H1 (cell line): Measurements from ENCODE around the gene GRID1. TPM values are rescaled to one million over a fixed set of nuclear protein-coding genes. Genes with fewer than 3 reads are reported as not detected.

Experiments used
- ATF3 ChIP-seq: IDR thresholded peaks from 2 replicates; pipeline ENCODE4 v1.6.1; 2011; ENCODE audit warnings: low read depth, mild to moderate bottlenecking, low read length; ENCODE audit not compliant: insufficient read depth
- BRCA1 ChIP-seq: IDR thresholded peaks from 2 replicates; pipeline ENCODE4 v1.6.1; 2012; ENCODE audit warnings: low read depth, low read length, improper control_type of control experiment
- CHD7 ChIP-seq: fragments of 300-600 bp; sonication (generic); IDR thresholded peaks from 2 replicates; pipeline ENCODE4 v1.7.1; 2012; ENCODE audit warnings: low read length, moderate library complexity, mild to moderate bottlenecking, inconsistent platforms; ENCODE audit not compliant: insufficient replicate concordance
- CTBP2 ChIP-seq: IDR thresholded peaks from 2 replicates; pipeline ENCODE4 v1.7.0; 2011; ENCODE audit warnings: borderline replicate concordance, mild to moderate bottlenecking, moderate library complexity, mixed read lengths, low read length; ENCODE audit not compliant: insufficient read depth, insufficient read length
- HDAC2 ChIP-seq, 2 experiments: fragments of 300-600 bp in 1 of 2; sonication (generic) in 1 of 2; IDR thresholded peaks; 2 replicates each; pipeline ENCODE4 v1.6.1; 2011 to 2012; ENCODE audit warnings: low read depth in 2 of 2, low read length in 2 of 2, mild to moderate bottlenecking in 2 of 2, moderate library complexity in 2 of 2, borderline replicate concordance in 1 of 2, inconsistent platforms in 1 of 2
- MAX ChIP-seq: IDR thresholded peaks from 2 replicates; pipeline ENCODE4 v1.6.1; 2012; ENCODE audit warnings: inconsistent platforms
- SP1 ChIP-seq: IDR thresholded peaks from 2 replicates; pipeline ENCODE4 v1.6.1; 2011; ENCODE audit warnings: low read depth, low read length
- SP4 ChIP-seq: IDR thresholded peaks from 2 replicates; pipeline ENCODE4 v1.6.1; 2012; ENCODE audit warnings: low read length, inconsistent platforms
- TCF12 ChIP-seq: IDR thresholded peaks from 2 replicates; pipeline ENCODE4 v1.6.1; 2011; ENCODE audit warnings: low read depth, mild to moderate bottlenecking, low read length
- YY1 ChIP-seq: IDR thresholded peaks from 2 replicates; pipeline ENCODE4 v1.6.1; 2011; ENCODE audit warnings: low read depth, mild to moderate bottlenecking, low read length
- polyA plus RNA-seq, 7 experiments: library from polyadenylated mRNA; depleted of rRNA in 3 of 7; stranded (reverse) in 5 of 7; unstranded in 2 of 7; fragments of >200 nt in 5 of 7; fragments of 200-250 nt in 2 of 7; gene quantifications; 1 replicate in 5 of 7; 2 replicates in 1 of 7; 4 replicates in 1 of 7; pipeline versions ENCODE4 v1.2.1 to v1.2.3, GENCODE V29; 2011 to 2013; ENCODE audit warnings: missing spikeins in 2 of 7, mixed read lengths in 2 of 7
- total RNA-seq: library from RNA; stranded (reverse); fragmentation: NEBNext Ultra II Directional; extraction: Animal tissue kit (Norgen Biotek cat#: 25700); gene quantifications from 2 replicates; pipeline ENCODE4 v1.2.1, GENCODE V29; 2021

GRID1 gene
- total and polyA plus RNA-seq, 2 of the 8 experiments (the other 6 are each of a cell fraction or from before 2014, with no cell fraction given) = 0.22 to 0.30 TPM

- no peak for TF ChIP-seq CHD7
- TF ChIP-seq HDAC2 (IDR thresholded peaks at IDR 0.05; ENCODE audit: borderline replicate concordance in 1 of 2, low read depth in 2 of 2, low read length in 2 of 2) = no peak
- no peak for TF ChIP-seq SP1
- TF ChIP-seq YY1 = no peak
- no peak for TF ChIP-seq MAX
- no peak for TF ChIP-seq BRCA1
- TF ChIP-seq TCF12 = no peak
- TF ChIP-seq SP4 = no peak
- TF ChIP-seq ATF3 = no peak
- TF ChIP-seq CTBP2 = no peak
Observed at GRCh38 chr10:86098187-86098881, 268.3 kb downstream of the GRID1 start (continued).
